Vagina (tissue), 2 donors: Measurements from ENCODE around the gene USP26. TPM values are rescaled to one million over a fixed set of nuclear protein-coding genes. Genes with fewer than 3 reads are reported as not detected.
"Not testable (repeated sequence)": the region's sequence is repeated elsewhere in the genome, so short reads cannot be mapped to it uniquely, and the experiment has no call there.

ENCODE experiments used
- DNase-seq, 2 donors: peaks; one replicate each; pipeline ENCODE4 v3.0.0-alpha.2; 2017; ENCODE audit errors: extremely low spot score in 2 of 2
- H3K27ac ChIP-seq: fragments of 200-600 bp; sonication (generic); one replicate; pipeline ENCODE4 v1.5.1; 2019
- H3K27me3 ChIP-seq: fragments of 200-600 bp; sonication (generic); one replicate; pipeline ENCODE4 v1.5.1; 2019
- H3K36me3 ChIP-seq, 2 donors: fragments of 200-600 bp; sonication (generic); one replicate each; pipeline ENCODE4 v1.5.1; 2017 to 2019
- H3K4me1 ChIP-seq: fragments of 200-600 bp; sonication (generic); one replicate; pipeline ENCODE4 v1.5.1; 2019
- H3K4me3 ChIP-seq, 2 donors: fragments of 200-600 bp; sonication (generic); 1 replicate in 1 of 2; 2 replicates in 1 of 2; pipeline ENCODE4 v1.5.1; 2016 to 2019
- H3K9me3 ChIP-seq: fragments of 200-600 bp; sonication (generic); one replicate; pipeline ENCODE4 v1.5.1; 2019
- CTCF ChIP-seq, 3 experiments: fragments of 450-650 bp in 2 of 3; fragments of 200-600 bp in 1 of 3; sonication (generic) in 1 of 3; IDR thresholded peaks; one replicate each; pipeline ENCODE4 v1.5.1; 2017 to 2019; ENCODE audit warnings: antibody characterized with exemption in 3 of 3, mild to moderate bottlenecking in 2 of 3, moderate library complexity in 2 of 3
- POLR2A ChIP-seq, 2 donors: fragments of 450-650 bp; IDR thresholded peaks; one replicate each; pipeline ENCODE4 v1.6.1; 2017; ENCODE audit warnings: antibody characterized with exemption in 2 of 2, mild to moderate bottlenecking in 2 of 2, moderate library complexity in 2 of 2
- POLR2AphosphoS5 ChIP-seq, 2 donors: sonication (generic); formaldehyde crosslinking; IDR thresholded peaks; one replicate each; pipeline ENCODE4 v1.9.0; 2017; ENCODE audit warnings: antibody characterized with exemption in 2 of 2, mild to moderate bottlenecking in 2 of 2, low read depth in 1 of 2; ENCODE audit not compliant: insufficient read depth in 1 of 2
- intact Hi-C: fragments of 100-400 bp; cut with DNase I; formaldehyde crosslinking; loops from one replicate; pipeline ENCODE4 v1.15.1; 2023
- total RNA-seq: library from RNA; depleted of rRNA; stranded (reverse); fragments of >200 nt; gene quantifications from one replicate; pipeline ENCODE4 v1.2.3, GENCODE V29; 2016

USP26 gene
- total RNA-seq, 1 donor from 2014 or later = not detected

- Histone ChIP-seq H3K27me3 (no peaks in the 10 kb centered on the region), H3K4me3 (no peak overlapping the region)
- intact Hi-C loops = no loop called here
Observed at GRCh38 chrX:133048751-133049150, 48.2 kb downstream of the USP26 start.

GRCh38 chrX:133046601-133047000 lies 50.3 kb downstream of the USP26 start:
- Histone ChIP-seq H3K27ac (no peak overlapping the region), H3K9me3 (no peaks in the 10 kb centered on the region), H3K36me3 (no peaks in the 10 kb centered on the region), H3K4me3 (no peak overlapping the region), H3K27me3 (no peaks in the 10 kb centered on the region), H3K4me1 (no peaks in the 10 kb centered on the region)
- intact Hi-C loops = no loop called here
- TF ChIP-seq CTCF (IDR thresholded peaks at IDR 0.05) (no peak), POLR2A (IDR thresholded peaks at IDR 0.05) (no peak), POLR2AphosphoS5 (IDR thresholded peaks at IDR 0.05; ENCODE audit: insufficient read depth in 1 of 2, low read depth in 1 of 2) (no peak)
- no peak for DNase-seq

More at GRCh38 chrX:133048751-133049150, 48.2 kb downstream of the USP26 start:
- Histone ChIP-seq H3K9me3 (no peaks in the 10 kb centered on the region), H3K36me3 (no peaks in the 10 kb centered on the region), H3K4me1 (no peaks in the 10 kb centered on the region), H3K27ac (no peak overlapping the region)
- no peak for TF ChIP-seq POLR2A (IDR thresholded peaks at IDR 0.05)
- DNase-seq = no peak

GRCh38 chrX:133045986-133046385 lies 50.9 kb downstream of the USP26 start:
- H3K4me3 ChIP-seq = no peak overlapping the region
- no peak overlapping the region for H3K27ac ChIP-seq
- H3K9me3 ChIP-seq = no peaks in the 10 kb centered on the region
- TF ChIP-seq POLR2AphosphoS5 (IDR thresholded peaks at IDR 0.05; ENCODE audit: insufficient read depth in 1 of 2, low read depth in 1 of 2) (no peak), POLR2A (IDR thresholded peaks at IDR 0.05) (no peak), CTCF (IDR thresholded peaks at IDR 0.05) (no peak)
- H3K36me3 ChIP-seq = no peaks in the 10 kb centered on the region
- intact Hi-C loops = no loop called here
- H3K4me1 ChIP-seq = no peaks in the 10 kb centered on the region
- DNase-seq = no peak
- H3K27me3 ChIP-seq = no peaks in the 10 kb centered on the region

- H3K4me3 ChIP-seq, intact Hi-C loops, H3K4me1 ChIP-seq, H3K27ac ChIP-seq, H3K27me3 ChIP-seq, H3K9me3 ChIP-seq, H3K36me3 ChIP-seq, DNase-seq: not testable (repeated sequence)
Observed at GRCh38 chrX:133044145-133044786, 52.6 kb downstream of the USP26 start.

- Histone ChIP-seq H3K27me3 (no peaks in the 10 kb centered on the region), H3K4me1 (no peaks in the 10 kb centered on the region), H3K36me3 (no peaks in the 10 kb centered on the region), H3K4me3 (no peak overlapping the region), H3K9me3 (no peaks in the 10 kb centered on the region), H3K27ac (no peak overlapping the region)
- TF ChIP-seq CTCF (IDR thresholded peaks at IDR 0.05) (no peak), POLR2AphosphoS5 (IDR thresholded peaks at IDR 0.05; ENCODE audit: insufficient read depth in 1 of 2, low read depth in 1 of 2) (no peak), POLR2A (IDR thresholded peaks at IDR 0.05) (no peak)
- DNase-seq = no peak
- intact Hi-C loops = no loop called here
Observed at GRCh38 chrX:133042260-133042659, 54.6 kb downstream of the USP26 start.

GRCh38 chrX:133033010-133033409 lies 63.9 kb downstream of the USP26 start:
- Histone ChIP-seq H3K9me3 (no peaks in the 10 kb centered on the region), H3K27me3 (no peaks in the 10 kb centered on the region), H3K4me1 (no peaks in the 10 kb centered on the region), H3K27ac (no peak overlapping the region), H3K4me3 (no peak overlapping the region), H3K36me3 (no peaks in the 10 kb centered on the region)
- DNase-seq = no peak
- TF ChIP-seq CTCF (IDR thresholded peaks at IDR 0.05) = no peak
- no peak for TF ChIP-seq POLR2AphosphoS5 (IDR thresholded peaks at IDR 0.05; ENCODE audit: insufficient read depth in 1 of 2, low read depth in 1 of 2)
- TF ChIP-seq POLR2A (IDR thresholded peaks at IDR 0.05) = no peak
- intact Hi-C loops = no loop called here
